Measurements from ENCODE around the gene CLDN7. TPM values are rescaled to one million over a fixed set of nuclear protein-coding genes. Genes with fewer than 3 reads are reported as not detected.

Gene CLDN7
- total and polyA plus RNA-seq, 2 experiments from 2014 or later, result 197 to 341 TPM

DNA sequence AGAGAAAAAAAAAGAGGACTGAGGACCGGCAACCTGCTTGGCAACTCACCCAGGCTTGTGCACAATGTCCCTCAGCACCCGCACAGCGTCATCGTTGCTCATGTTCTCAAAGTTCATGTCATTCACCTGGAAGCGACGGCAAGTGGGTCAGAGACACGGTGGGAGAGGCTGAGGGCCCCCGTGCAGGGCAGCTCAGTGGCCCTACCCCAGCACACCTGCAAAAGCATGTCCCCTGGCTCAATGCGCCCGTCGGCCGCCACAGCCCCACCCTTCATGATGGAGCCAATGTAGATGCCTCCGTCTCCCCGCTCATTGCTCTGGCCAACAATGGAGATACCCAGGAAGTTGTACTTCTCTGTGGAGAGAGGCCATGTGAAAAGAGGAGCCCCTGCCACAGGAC is 33.4 kb downstream of the CLDN7 start:
- peak overlapping the region; percentile 40 for H3K27ac ChIP-seq
- H2AFZ ChIP-seq, result no peak overlapping the region
- no peaks in the 10 kb centered on the region for H3K36me3 ChIP-seq (replicated peaks; ENCODE audit: insufficient read depth, low read depth)
- H3K79me2 ChIP-seq, result peaks cover 56% of the 10 kb centered on the region
- H3K9me2 ChIP-seq (replicated peaks; ENCODE audit: insufficient read depth), result no peaks in the 10 kb centered on the region
- no peak overlapping the region for H3K4me2 ChIP-seq
- no peak for DNase-seq (ENCODE audit: low spot score)
- no peaks in the 10 kb centered on the region for H3K27me3 ChIP-seq
- peaks cover 40% of the 10 kb centered on the region for H4K20me1 ChIP-seq (ENCODE audit: insufficient read depth, poor library complexity, severe bottlenecking)
- peaks cover 17% of the 10 kb centered on the region for H3K4me1 ChIP-seq (ENCODE audit: insufficient read depth)
- TF ChIP-seq EZH2 (IDR thresholded peaks at IDR 0.05; ENCODE audit: borderline replicate concordance), result no peak
- no peak for TF ChIP-seq EZH2phosphoT487 (IDR thresholded peaks at IDR 0.05; ENCODE audit: low read depth, severe bottlenecking, unreplicated experiment)
- TF ChIP-seq, protein P1, sequence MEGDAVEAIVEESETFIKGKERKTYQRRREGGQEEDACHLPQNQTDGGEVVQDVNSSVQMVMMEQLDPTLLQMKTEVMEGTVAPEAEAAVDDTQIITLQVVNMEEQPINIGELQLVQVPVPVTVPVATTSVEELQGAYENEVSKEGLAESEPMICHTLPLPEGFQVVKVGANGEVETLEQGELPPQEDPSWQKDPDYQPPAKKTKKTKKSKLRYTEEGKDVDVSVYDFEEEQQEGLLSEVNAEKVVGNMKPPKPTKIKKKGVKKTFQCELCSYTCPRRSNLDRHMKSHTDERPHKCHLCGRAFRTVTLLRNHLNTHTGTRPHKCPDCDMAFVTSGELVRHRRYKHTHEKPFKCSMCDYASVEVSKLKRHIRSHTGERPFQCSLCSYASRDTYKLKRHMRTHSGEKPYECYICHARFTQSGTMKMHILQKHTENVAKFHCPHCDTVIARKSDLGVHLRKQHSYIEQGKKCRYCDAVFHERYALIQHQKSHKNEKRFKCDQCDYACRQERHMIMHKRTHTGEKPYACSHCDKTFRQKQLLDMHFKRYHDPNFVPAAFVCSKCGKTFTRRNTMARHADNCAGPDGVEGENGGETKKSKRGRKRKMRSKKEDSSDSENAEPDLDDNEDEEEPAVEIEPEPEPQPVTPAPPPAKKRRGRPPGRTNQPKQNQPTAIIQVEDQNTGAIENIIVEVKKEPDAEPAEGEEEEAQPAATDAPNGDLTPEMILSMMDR (IDR thresholded peaks at IDR 0.05; ENCODE audit: poor library complexity), result no peak
- 96% methylated on average over 14 of the region's 14 CpGs for WGBS (ENCODE audit: low lambda C conversion rate, missing lambda C conversion rate)
- H3K9me3 ChIP-seq (ENCODE audit: low read depth), result no peaks in the 10 kb centered on the region
- no peak overlapping the region for H3K4me3 ChIP-seq

DNA sequence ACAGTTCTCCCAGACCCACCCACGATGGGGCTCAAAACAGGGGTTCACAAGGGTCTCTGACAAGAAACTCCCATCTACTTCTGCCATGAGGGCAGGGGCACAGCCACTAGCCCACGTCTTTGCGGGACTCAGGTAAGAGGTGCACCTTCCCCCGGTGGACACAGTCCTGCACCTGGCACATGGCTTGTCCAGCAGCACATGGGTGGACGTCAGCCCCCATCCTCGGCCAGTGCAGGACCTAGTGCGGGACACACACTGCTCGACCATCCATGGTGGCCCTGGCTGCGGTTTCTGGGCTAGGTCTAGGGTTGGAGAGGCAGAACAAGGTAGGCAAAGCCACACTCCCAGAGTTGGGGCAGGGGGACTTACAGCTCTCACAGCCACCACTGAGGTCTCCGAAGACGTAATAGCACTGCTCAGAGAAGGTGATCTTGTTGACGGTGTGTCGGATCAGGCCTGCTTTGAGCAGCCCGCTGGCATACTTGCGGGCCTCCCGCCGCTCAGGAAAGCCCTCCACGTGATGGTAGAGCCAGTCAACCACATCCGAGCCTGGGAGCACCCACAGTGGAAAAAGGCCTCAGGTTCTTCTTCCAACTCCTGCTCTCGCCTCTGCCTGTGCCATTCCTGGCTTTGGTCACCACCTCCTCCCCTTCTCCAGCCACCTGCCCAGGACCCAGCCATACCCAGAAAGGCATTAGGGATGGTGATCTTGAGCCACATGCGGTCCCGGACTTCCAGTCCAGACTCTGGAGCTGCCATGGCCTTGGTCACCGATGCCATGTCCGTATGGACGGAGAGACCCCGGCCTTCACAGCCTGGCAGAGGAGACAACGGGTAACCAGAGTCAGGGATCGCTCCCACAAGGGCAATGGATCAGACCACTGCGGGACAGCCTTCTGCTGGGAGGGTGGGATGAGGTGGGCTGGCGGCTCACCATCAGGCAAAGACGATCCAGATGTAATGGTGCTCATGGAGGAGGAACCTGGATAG is 35.3 kb downstream of the CLDN7 start:
- TF ChIP-seq, protein P1 (IDR thresholded peaks at IDR 0.05; ENCODE audit: poor library complexity), result no peak
- no peak for TF ChIP-seq EZH2 (IDR thresholded peaks at IDR 0.05; ENCODE audit: borderline replicate concordance)
- TF ChIP-seq EZH2phosphoT487 (IDR thresholded peaks at IDR 0.05; ENCODE audit: low read depth, severe bottlenecking, unreplicated experiment), result no peak
- 97% methylated on average over 31 of the region's 31 CpGs for WGBS (ENCODE audit: low lambda C conversion rate, missing lambda C conversion rate)
- Histone ChIP-seq H2AFZ (no peak overlapping the region), H3K4me1 (ENCODE audit: insufficient read depth) (peaks cover 11% of the 10 kb centered on the region), H3K27ac (no peak overlapping the region), H3K4me2 (no peak overlapping the region), H3K9me3 (ENCODE audit: low read depth) (no peaks in the 10 kb centered on the region), H4K20me1 (ENCODE audit: insufficient read depth, poor library complexity, severe bottlenecking) (peaks cover 30% of the 10 kb centered on the region), H3K4me3 (no peak overlapping the region), H3K27me3 (no peaks in the 10 kb centered on the region), H3K9me2 (replicated peaks; ENCODE audit: insufficient read depth) (no peaks in the 10 kb centered on the region), H3K79me2 (peaks cover 39% of the 10 kb centered on the region), H3K36me3 (replicated peaks; ENCODE audit: insufficient read depth, low read depth) (no peaks in the 10 kb centered on the region)
- no peak for DNase-seq (ENCODE audit: low spot score)

DNA sequence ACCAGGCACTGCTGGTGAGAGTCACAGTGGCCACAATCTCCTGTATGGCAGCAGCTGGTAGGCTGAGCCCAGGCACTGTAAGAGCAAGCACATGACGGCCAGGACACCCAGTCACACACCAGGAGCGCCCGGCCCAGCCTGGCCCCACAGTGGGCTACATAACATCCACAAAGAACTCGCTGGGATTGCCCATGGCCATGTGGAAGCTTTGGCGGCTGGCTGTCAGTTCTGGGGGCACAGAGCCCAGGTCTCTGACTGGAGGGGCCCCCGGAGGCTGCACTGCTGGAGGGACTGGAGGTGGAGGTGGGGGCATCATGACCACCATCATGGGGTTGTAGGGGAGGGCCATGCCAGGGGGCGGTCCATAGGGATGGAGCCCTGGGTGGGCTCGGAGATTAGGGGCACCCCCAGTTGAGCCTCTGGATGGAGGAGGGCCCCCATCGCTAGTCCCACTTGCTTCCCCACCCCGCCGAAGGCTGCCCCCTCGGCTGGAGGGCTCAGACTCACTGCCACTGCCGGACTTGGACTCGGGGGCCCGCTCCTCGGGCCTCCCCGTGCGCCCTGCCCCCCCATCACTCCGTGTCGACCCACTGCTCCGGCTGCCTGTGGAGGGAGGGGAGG is 36.5 kb downstream of the CLDN7 start:
- Histone ChIP-seq H4K20me1 (ENCODE audit: insufficient read depth, poor library complexity, severe bottlenecking) (peaks cover 18% of the 10 kb centered on the region), H3K4me2 (no peak overlapping the region), H3K36me3 (replicated peaks; ENCODE audit: insufficient read depth, low read depth) (no peaks in the 10 kb centered on the region), H3K4me3 (no peak overlapping the region), H2AFZ (no peak overlapping the region), H3K9me2 (replicated peaks; ENCODE audit: insufficient read depth) (no peaks in the 10 kb centered on the region), H3K4me1 (ENCODE audit: insufficient read depth) (peaks cover 11% of the 10 kb centered on the region), H3K27ac (no peak overlapping the region), H3K9me3 (ENCODE audit: low read depth) (no peaks in the 10 kb centered on the region), H3K27me3 (no peaks in the 10 kb centered on the region), H3K79me2 (peaks cover 38% of the 10 kb centered on the region)
- TF ChIP-seq EZH2 (IDR thresholded peaks at IDR 0.05; ENCODE audit: borderline replicate concordance), result no peak
- TF ChIP-seq, protein P1 (IDR thresholded peaks at IDR 0.05; ENCODE audit: poor library complexity), result no peak
- no peak for TF ChIP-seq EZH2phosphoT487 (IDR thresholded peaks at IDR 0.05; ENCODE audit: low read depth, severe bottlenecking, unreplicated experiment)
- DNase-seq (ENCODE audit: low spot score), result no peak
- WGBS (ENCODE audit: low lambda C conversion rate, missing lambda C conversion rate), result 92% methylated on average over 16 of the region's 21 CpGs
